ENCODE measurements around the gene ERF. TPM values are rescaled to one million over a fixed set of nuclear protein-coding genes. Genes with fewer than 3 reads are reported as not detected.

ERF gene
- total and polyA plus RNA-seq, 10 of the 15 experiments (the other 5 are each of a cell fraction or from before 2014, with no cell fraction given): 0.02 to 51.8 (median 14.4) TPM

- TF ChIP-seq SIX5 (IDR thresholded peaks at IDR 0.05; ENCODE audit: low read depth, low read length, severe bottlenecking) (peak; percentile 98), SUZ12 (IDR thresholded peaks at IDR 0.05; ENCODE audit: unreplicated experiment) (no peak), RAD21 (IDR thresholded peaks at IDR 0.05; ENCODE audit: insufficient read depth, low read depth, low read length) (peak; percentile 40; the same call in 1 of the 2 replicates), NR2F1 (conservative IDR thresholded peaks at IDR 0.05) (0 out of 2 replicates have a peak, but pooled peaks have one; percentile 21), ZZZ3 (IDR thresholded peaks at IDR 0.05; ENCODE audit: control insufficient read depth, insufficient read length, low read depth) (no peak), CBX5 (IDR thresholded peaks at IDR 0.05; ENCODE audit: low read depth) (no peak), ZNF24 (IDR thresholded peaks at IDR 0.05) (no peak), RAD51 (IDR thresholded peaks at IDR 0.05) (peak; percentile 98), ZNF274 (IDR thresholded peaks at IDR 0.05; ENCODE audit: insufficient read depth, insufficient read length) (no peak), NRF1 (conservative IDR thresholded peaks at IDR 0.05; ENCODE audit: low read depth, low read length) (no peak), HDGF (IDR thresholded peaks at IDR 0.05) (no peak), FOXM1 (IDR thresholded peaks at IDR 0.05; ENCODE audit: low read depth, low read length) (no peak; the same call in 1 of the 2 replicates), PML (IDR thresholded peaks at IDR 0.05; ENCODE audit: low read length) (no peak; the same call in 1 of the 2 replicates), NFYB (IDR thresholded peaks at IDR 0.05; ENCODE audit: insufficient read depth, low read depth, low read length) (no peak), SREBF2 (IDR thresholded peaks at IDR 0.05; ENCODE audit: low read length) (no peak), CEBPB (IDR thresholded peaks at IDR 0.05; ENCODE audit: borderline replicate concordance in 1 of 2, low read depth in 2 of 2, low read length in 2 of 2) (no peak), NFIC (IDR thresholded peaks at IDR 0.05; ENCODE audit: low read depth, low read length) (no peak), RFX5 (IDR thresholded peaks at IDR 0.05; ENCODE audit: low read depth, low read length) (no peak), ZNF687 (IDR thresholded peaks at IDR 0.05) (no peak), MEF2B (IDR thresholded peaks at IDR 0.05; ENCODE audit: partially characterized antibody, poor library complexity, severe bottlenecking) (peak; percentile 77), POLR2A (IDR thresholded peaks at IDR 0.05; ENCODE audit: low read depth, low read length) (peak; percentile 63), NFYA (IDR thresholded peaks at IDR 0.05; ENCODE audit: borderline replicate concordance, low read depth, low read length) (no peak)
- TF ChIP-seq, protein P1, sequence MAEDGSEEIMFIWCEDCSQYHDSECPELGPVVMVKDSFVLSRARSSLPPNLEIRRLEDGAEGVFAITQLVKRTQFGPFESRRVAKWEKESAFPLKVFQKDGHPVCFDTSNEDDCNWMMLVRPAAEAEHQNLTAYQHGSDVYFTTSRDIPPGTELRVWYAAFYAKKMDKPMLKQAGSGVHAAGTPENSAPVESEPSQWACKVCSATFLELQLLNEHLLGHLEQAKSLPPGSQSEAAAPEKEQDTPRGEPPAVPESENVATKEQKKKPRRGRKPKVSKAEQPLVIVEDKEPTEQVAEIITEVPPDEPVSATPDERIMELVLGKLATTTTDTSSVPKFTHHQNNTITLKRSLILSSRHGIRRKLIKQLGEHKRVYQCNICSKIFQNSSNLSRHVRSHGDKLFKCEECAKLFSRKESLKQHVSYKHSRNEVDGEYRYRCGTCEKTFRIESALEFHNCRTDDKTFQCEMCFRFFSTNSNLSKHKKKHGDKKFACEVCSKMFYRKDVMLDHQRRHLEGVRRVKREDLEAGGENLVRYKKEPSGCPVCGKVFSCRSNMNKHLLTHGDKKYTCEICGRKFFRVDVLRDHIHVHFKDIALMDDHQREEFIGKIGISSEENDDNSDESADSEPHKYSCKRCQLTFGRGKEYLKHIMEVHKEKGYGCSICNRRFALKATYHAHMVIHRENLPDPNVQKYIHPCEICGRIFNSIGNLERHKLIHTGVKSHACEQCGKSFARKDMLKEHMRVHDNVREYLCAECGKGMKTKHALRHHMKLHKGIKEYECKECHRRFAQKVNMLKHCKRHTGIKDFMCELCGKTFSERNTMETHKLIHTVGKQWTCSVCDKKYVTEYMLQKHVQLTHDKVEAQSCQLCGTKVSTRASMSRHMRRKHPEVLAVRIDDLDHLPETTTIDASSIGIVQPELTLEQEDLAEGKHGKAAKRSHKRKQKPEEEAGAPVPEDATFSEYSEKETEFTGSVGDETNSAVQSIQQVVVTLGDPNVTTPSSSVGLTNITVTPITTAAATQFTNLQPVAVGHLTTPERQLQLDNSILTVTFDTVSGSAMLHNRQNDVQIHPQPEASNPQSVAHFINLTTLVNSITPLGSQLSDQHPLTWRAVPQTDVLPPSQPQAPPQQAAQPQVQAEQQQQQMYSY (CRISPR knock-in tag; IDR thresholded peaks at IDR 0.05): no peak
Observed at GRCh38 chr19:42244347-42245220, 10.3 kb downstream of the ERF start (continued).
